Liver (tissue), 3 donors: ENCODE measurements around the gene TSPAN15.

Experiments used
- CTCF ChIP-seq: fragments of 150-350 bp; IDR thresholded peaks from 2 replicates; pipeline ENCODE4 v1.5.1; 2017; ENCODE audit warnings: improper control_type of control experiment, low read depth, low read length; ENCODE audit not compliant: missing input control
- FOXA1 ChIP-seq: IDR thresholded peaks from 2 replicates; pipeline ENCODE4 v1.6.1; 2016; ENCODE audit warnings: antibody characterized with exemption
- GABPA ChIP-seq, 2 donors: IDR thresholded peaks in 1 of 2; conservative IDR thresholded peaks in 1 of 2; 2 replicates each; pipeline ENCODE4 v1.6.1; 2016; ENCODE audit warnings: antibody characterized with exemption in 2 of 2, mild to moderate bottlenecking in 1 of 2, moderate library complexity in 1 of 2
- JUND ChIP-seq, 2 donors: IDR thresholded peaks; 2 replicates each; pipeline ENCODE4 v1.6.1; 2016; ENCODE audit warnings: antibody characterized with exemption in 2 of 2
- MAX ChIP-seq: IDR thresholded peaks from 2 replicates; pipeline ENCODE4 v1.6.1; 2016; ENCODE audit warnings: antibody characterized with exemption
- RXRA ChIP-seq, 2 donors: IDR thresholded peaks; 2 replicates each; pipeline ENCODE4 v1.6.1; 2017 to 2018; ENCODE audit warnings: antibody characterized with exemption in 2 of 2, mild to moderate bottlenecking in 1 of 2
- TAF1 ChIP-seq: conservative IDR thresholded peaks from 2 replicates; pipeline ENCODE4 v1.6.1; 2016; ENCODE audit warnings: antibody characterized with exemption, mild to moderate bottlenecking
- YY1 ChIP-seq: IDR thresholded peaks from 2 replicates; pipeline ENCODE4 v1.6.1; 2016; ENCODE audit warnings: antibody characterized with exemption, mild to moderate bottlenecking
- ZBTB33 ChIP-seq: IDR thresholded peaks from 2 replicates; pipeline ENCODE4 v1.6.1; 2016; ENCODE audit warnings: antibody characterized with exemption
- donor health status: healthy.
- donor health status: healthy.

GRCh38 chr10:69406302-69406811, 44.9 kb upstream of the TSPAN15 start:
- TF ChIP-seq FOXA1: no peak
- TF ChIP-seq CTCF: no peak
- TF ChIP-seq ZBTB33: no peak
- TF ChIP-seq RXRA (IDR thresholded peaks at IDR 0.05): no peak
- TF ChIP-seq YY1: no peak
- TF ChIP-seq TAF1: no peak
- TF ChIP-seq MAX: no peak
- no peak for TF ChIP-seq JUND (IDR thresholded peaks at IDR 0.05)
- no peak for TF ChIP-seq GABPA (IDR thresholded peaks at IDR 0.05 in 1 of 2, conservative IDR thresholded peaks at IDR 0.05 in 1 of 2)
